Suprapubic skin (tissue), 4 donors: ENCODE measurements around the gene HDLBP. TPM values are rescaled to one million over a fixed set of nuclear protein-coding genes. Genes with fewer than 3 reads are reported as not detected.

Source experiments
- DNase-seq, 2 donors: peaks; one replicate each; pipeline ENCODE4 v3.0.0-alpha.2; 2019; ENCODE audit warnings: low spot score in 2 of 2
- H3K27ac ChIP-seq: fragments of 200-600 bp; sonication (generic); one replicate; pipeline ENCODE4 v1.5.1; 2019
- H3K27me3 ChIP-seq: fragments of 200-600 bp; sonication (generic); one replicate; pipeline ENCODE4 v1.5.1; 2019
- H3K36me3 ChIP-seq: fragments of 200-600 bp; sonication (generic); one replicate; pipeline ENCODE4 v1.5.1; 2019
- H3K4me1 ChIP-seq: fragments of 200-600 bp; sonication (generic); one replicate; pipeline ENCODE4 v1.5.1; 2019
- H3K4me3 ChIP-seq: fragments of 200-600 bp; sonication (generic); one replicate; pipeline ENCODE4 v1.5.1; 2019; ENCODE audit warnings: mild to moderate bottlenecking
- H3K9me3 ChIP-seq: fragments of 200-600 bp; sonication (generic); one replicate; pipeline ENCODE4 v1.5.1; 2019
- CTCF ChIP-seq, 2 donors: fragments of 200-600 bp in 1 of 2; fragments of 450-650 bp in 1 of 2; sonication (generic) in 1 of 2; IDR thresholded peaks; one replicate each; pipeline ENCODE4 v1.5.1; 2016 to 2019; ENCODE audit warnings: antibody characterized with exemption in 2 of 2, mild to moderate bottlenecking in 1 of 2, moderate library complexity in 1 of 2
- EP300 ChIP-seq: sonication (generic); formaldehyde crosslinking; IDR thresholded peaks from one replicate; pipeline ENCODE4 v1.6.1; 2017; ENCODE audit warnings: antibody characterized with exemption
- POLR2A ChIP-seq, 2 donors: fragments of 450-650 bp; IDR thresholded peaks; one replicate each; pipeline ENCODE4 v1.6.1; 2017; ENCODE audit warnings: antibody characterized with exemption in 2 of 2, mild to moderate bottlenecking in 2 of 2, moderate library complexity in 2 of 2
- POLR2AphosphoS5 ChIP-seq, 3 donors: sonication (generic); formaldehyde crosslinking; IDR thresholded peaks; one replicate each; pipeline ENCODE4 v1.6.1; 2017; ENCODE audit warnings: antibody characterized with exemption in 3 of 3
- WGBS: methylation state at CpG from one replicate; pipeline ENCODE4 v1.1.5; 2018; 5-methylcytosine and 5-hydroxymethylcytosine counted together
- total RNA-seq, 4 donors: library from RNA; depleted of rRNA; stranded (reverse); fragments of >200 nt; gene quantifications; one replicate each; pipeline ENCODE4 v1.1.0, GENCODE V29; 2016

HDLBP gene
- total RNA-seq, 4 donors from 2014 or later, result 263 to 400 (median 287) TPM

- H3K27me3 ChIP-seq, result peaks cover 17% of the 10 kb centered on the region
- H3K9me3 ChIP-seq, result no peaks in the 10 kb centered on the region
- H3K36me3 ChIP-seq, result peaks cover 14% of the 10 kb centered on the region
- H3K4me1 ChIP-seq, result no peaks in the 10 kb centered on the region
- H3K27ac ChIP-seq, result no peak overlapping the region
- no peak overlapping the region for H3K4me3 ChIP-seq
- TF ChIP-seq CTCF (IDR thresholded peaks at IDR 0.05) (no peak), POLR2AphosphoS5 (IDR thresholded peaks at IDR 0.05) (no peak), EP300 (no peak), POLR2A (IDR thresholded peaks at IDR 0.05) (no peak)
- WGBS, result 41% methylated on average over 11 of the region's 14 CpGs
- DNase-seq, result no peak
Measured at GRCh38 chr2:241187101-241187917, 128.2 kb downstream of the HDLBP start.

- peaks cover 15% of the 10 kb centered on the region for H3K36me3 ChIP-seq
- 74% methylated on average over 6 of the region's 11 CpGs for WGBS
Measured at GRCh38 chr2:241185961-241186360, 129.5 kb downstream of the HDLBP start.

GRCh38 chr2:241184901-241185300 lies 130.6 kb downstream of the HDLBP start:
- 74% methylated on average over 9 of the region's 9 CpGs for WGBS
- Histone ChIP-seq H3K4me3 (no peak overlapping the region), H3K9me3 (no peaks in the 10 kb centered on the region), H3K27me3 (peaks cover 17% of the 10 kb centered on the region), H3K36me3 (peaks cover 22% of the 10 kb centered on the region), H3K4me1 (no peaks in the 10 kb centered on the region), H3K27ac (no peak overlapping the region)
- no peak for TF ChIP-seq CTCF (IDR thresholded peaks at IDR 0.05)
- no peak for TF ChIP-seq POLR2AphosphoS5 (IDR thresholded peaks at IDR 0.05)
- no peak for TF ChIP-seq EP300
- TF ChIP-seq POLR2A (IDR thresholded peaks at IDR 0.05), result no peak
- DNase-seq, result no peak

More at GRCh38 chr2:241185961-241186360, 129.5 kb downstream of the HDLBP start:
- Histone ChIP-seq H3K27me3 (peaks cover 17% of the 10 kb centered on the region), H3K4me3 (no peak overlapping the region), H3K9me3 (no peaks in the 10 kb centered on the region), H3K4me1 (no peaks in the 10 kb centered on the region), H3K27ac (no peak overlapping the region)
- DNase-seq, result no peak
- TF ChIP-seq CTCF (IDR thresholded peaks at IDR 0.05) (no peak), EP300 (no peak), POLR2AphosphoS5 (IDR thresholded peaks at IDR 0.05) (no peak), POLR2A (IDR thresholded peaks at IDR 0.05) (no peak)

GRCh38 chr2:241183221-241183620 lies 132.3 kb downstream of the HDLBP start:
- peaks cover 15% of the 10 kb centered on the region for H3K27me3 ChIP-seq
- no peaks in the 10 kb centered on the region for H3K4me1 ChIP-seq
- DNase-seq, result no peak
- H3K27ac ChIP-seq, result no peak overlapping the region
- WGBS, result 86% methylated on average over 9 of the region's 9 CpGs
- no peaks in the 10 kb centered on the region for H3K9me3 ChIP-seq
- TF ChIP-seq EP300 (no peak), CTCF (IDR thresholded peaks at IDR 0.05) (no peak), POLR2A (IDR thresholded peaks at IDR 0.05) (no peak), POLR2AphosphoS5 (IDR thresholded peaks at IDR 0.05) (no peak)
- no peak overlapping the region for H3K4me3 ChIP-seq
- peaks cover 26% of the 10 kb centered on the region for H3K36me3 ChIP-seq

- H3K4me1 ChIP-seq, result no peaks in the 10 kb centered on the region
- H3K9me3 ChIP-seq, result no peaks in the 10 kb centered on the region
- H3K36me3 ChIP-seq, result peaks cover 30% of the 10 kb centered on the region
- no peak for TF ChIP-seq EP300
- no peak for TF ChIP-seq POLR2AphosphoS5 (IDR thresholded peaks at IDR 0.05)
- no peak overlapping the region for H3K27ac ChIP-seq
- DNase-seq, result no peak
- H3K4me3 ChIP-seq, result no peak overlapping the region
- 96% methylated on average over 27 of the region's 28 CpGs for WGBS
- H3K27me3 ChIP-seq, result peaks cover 9% of the 10 kb centered on the region
Measured at GRCh38 chr2:241182531-241183133, 132.8 kb downstream of the HDLBP start.
